HPDE6-E6E7 (cell line): ENCODE measurements around the gene SYNPO.

ENCODE experiments used
- DNase-seq: peaks from one replicate; pipeline ENCODE4 v3.0.0; 2011; ENCODE audit warnings: missing footprints; ENCODE audit errors: extremely low spot score

Gene SYNPO

DNA sequence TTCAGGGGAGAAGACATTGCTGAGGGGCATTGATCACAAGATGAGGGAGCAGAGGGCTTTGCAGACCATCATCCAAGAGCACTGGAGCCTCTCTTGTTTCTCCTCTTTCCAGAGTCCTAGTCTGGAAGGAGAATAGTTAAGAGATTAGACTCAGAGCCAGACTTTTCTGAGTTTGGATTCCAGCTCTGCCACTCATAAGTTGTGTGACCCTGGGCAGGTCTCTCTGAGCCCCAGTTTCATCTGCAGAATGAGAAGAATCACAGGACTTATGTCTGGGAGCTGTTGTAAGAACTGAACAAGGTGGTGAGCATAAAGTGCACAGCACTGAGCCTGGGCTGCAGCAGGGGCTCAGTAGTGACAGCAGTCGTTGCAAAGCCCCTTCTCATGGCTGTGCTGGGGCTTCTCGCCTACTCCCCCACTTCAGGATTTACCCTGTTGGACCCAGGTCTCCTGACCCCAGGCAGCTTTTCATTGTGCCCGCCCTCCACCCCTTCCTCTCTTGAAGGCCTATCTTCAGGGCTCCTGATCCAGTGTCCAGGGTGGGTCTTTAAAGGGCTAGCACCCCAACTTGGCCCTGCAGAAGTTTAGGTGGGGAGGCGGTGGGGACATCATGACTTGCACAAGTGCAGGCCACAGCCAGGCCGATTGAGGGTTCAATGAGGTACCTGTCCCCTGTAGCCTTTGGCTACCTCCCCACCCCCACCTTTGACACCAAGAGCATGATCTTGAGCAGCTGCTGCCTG lies 1.5 kb downstream of the SYNPO start:
- DNase-seq, result no peak

DNA sequence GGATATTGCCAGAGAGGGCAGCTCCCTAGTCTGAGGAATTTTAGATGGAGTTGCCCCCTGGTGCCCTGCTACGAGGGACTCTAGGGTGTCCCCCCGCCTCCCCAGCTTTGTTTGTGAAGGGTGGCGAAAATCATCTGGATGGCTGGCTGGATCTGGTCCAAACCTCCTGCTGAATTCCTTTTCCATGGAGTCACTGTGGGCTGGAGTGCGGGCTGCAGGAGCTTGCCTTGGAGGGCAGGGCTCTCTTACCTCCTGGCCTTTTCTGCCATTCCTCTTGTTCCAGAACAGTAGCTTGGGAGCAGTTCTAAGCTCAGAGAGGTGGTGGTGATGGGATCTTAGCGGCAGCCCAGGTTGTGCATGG lies 2.1 kb downstream of the SYNPO start:
- DNase-seq, result peak; percentile 81

DNA sequence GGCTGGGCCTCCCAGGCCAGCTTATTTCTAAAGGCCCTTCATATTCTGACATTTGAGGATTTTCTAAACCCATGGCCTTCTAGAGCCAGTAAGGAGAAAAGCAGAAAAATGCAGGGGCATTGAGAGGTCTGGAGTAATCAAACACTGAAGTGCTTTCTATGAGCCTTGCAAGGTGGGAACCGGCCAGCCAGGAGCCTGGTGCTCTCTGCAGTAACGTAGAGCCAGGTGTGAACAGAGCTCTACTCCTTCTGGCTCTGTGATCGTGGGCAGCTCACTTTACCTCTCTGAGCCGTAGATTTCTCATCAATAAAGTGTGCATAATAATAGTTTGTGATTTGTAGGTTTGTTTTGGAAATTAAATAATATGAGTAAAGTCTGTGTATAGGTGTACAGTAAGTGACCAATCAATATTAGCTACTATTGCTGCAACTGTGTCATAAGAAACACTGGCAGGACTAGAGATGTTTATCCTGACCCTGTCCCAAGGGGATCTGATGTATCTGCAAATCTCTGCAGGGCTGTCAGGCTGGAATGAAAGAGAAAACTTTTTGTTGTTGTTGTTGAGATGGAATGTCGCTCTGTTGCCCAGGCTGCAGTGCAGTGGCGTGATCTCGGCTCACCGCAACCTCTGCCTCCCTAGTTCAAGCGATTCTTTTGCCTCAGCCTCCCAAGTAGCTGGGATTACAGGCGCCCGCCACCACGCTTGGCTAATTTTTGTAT lies 2.7 kb downstream of the SYNPO start:
- no peak for DNase-seq

DNA sequence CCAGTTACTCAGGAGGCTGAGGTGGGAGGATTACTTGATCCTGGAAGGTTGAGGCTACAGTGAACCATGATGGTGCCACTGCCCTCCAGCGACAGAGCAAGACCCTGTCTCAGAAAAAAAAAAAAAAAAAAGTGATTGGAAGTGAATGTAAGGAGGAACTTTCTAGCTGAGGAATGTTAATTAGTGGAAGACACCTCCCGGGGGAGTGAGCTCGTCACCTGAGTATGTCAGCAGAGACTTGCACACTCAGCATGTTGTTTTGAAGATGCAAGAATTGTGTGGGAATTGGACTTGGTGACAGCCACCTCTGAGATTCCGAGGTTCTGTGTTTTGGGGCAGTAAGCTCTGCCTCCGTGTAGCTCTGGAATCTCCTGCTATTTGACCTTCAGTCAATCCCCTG lies 3.6 kb downstream of the SYNPO start:
- no peak for DNase-seq

DNA sequence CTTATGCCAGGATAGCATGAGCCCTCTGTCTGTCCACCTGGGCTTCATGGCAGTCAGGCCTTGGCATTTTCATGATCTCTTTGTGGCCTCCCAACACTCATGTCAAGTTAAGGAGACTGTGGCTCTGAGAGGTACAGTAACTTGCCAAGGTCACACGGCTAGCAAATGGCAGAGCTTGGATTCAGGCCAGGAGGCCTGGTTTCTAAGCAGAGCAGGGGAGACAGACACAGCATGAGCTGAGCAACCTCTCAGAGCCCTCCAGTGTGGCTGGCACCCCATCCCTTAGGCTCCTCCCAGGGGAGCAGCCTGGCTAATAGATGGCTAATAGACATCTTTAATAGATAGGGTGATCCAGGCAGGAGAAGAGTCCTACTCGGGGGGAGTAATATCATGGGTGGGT lies 4.1 kb downstream of the SYNPO start:
- no peak for DNase-seq

DNA sequence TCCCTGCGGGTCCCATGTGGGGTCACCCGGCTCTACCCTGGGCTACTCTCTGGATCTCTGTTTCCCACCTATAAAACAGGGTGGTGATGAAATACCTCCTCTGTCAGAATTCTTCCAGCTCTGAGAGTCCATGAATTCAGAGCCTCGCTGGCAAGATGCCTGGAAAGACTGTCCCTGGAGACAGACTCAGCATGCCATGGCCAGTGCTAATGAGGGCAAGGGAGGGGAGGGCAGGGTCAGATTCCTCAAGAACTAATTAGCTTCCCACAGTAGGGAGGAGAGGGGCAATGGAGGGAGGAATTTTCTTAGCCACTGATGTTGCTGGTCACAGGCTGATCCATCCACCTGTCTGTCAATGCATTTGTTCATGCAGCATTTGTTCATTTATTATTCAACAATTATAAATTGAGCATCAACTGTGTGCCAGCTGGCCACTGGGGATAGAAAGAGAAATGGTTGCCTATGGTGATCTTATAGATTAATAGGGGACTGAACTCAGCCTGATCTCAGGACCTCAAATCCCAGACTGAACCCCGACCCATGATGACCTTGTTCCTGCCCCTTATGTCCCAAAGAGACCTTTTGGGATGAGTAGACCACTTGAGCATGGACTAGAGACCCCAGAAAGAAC lies 4.7 kb downstream of the SYNPO start:
- DNase-seq, result no peak

DNA sequence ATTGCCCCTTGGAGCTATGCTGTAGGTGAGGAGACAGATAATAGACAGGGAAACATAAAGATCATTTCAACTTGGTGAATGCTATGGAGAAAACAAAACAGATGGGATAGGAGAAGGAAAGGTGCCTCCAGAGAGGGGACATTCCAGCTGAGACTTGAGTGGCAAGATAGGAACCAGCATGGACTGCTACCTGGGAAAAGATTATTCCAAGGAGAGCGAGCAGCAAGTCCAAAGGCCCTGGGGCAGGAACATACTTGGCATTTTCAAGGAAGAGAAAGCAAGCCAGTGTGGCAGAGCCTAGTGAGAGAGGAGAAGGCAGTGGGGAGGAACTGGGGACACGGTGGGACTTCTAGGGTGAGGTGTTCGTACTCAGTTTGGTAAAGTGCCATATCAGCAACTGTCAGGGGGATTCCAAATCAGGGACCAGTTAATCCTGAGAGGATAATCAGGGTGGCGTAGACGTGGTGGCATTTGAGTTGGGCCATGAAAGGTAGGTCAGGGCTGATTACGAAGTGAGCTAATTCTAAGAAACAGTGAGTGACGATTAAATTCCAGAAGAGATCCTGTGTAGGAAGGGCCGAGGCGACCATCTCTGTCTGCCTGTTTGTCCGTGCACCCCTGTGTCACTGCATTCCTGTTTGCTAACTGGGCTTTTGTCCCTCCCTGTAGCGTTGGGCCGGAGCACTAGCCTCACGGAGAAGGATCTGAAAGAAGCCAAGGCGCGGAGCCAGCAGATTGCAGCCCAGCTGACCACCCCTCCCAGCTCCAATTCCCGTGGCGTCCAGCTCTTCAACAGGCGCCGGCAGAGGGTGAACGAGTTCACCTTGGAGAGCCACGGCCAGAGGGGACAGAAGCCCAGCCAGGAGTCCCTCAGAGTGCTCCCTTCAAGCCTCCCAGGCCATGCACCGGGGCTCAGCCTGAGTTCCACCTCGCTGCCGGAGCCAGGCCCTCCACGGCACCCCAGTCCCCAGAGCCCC lies 7.1 kb downstream of the SYNPO start:
- no peak for DNase-seq

DNA sequence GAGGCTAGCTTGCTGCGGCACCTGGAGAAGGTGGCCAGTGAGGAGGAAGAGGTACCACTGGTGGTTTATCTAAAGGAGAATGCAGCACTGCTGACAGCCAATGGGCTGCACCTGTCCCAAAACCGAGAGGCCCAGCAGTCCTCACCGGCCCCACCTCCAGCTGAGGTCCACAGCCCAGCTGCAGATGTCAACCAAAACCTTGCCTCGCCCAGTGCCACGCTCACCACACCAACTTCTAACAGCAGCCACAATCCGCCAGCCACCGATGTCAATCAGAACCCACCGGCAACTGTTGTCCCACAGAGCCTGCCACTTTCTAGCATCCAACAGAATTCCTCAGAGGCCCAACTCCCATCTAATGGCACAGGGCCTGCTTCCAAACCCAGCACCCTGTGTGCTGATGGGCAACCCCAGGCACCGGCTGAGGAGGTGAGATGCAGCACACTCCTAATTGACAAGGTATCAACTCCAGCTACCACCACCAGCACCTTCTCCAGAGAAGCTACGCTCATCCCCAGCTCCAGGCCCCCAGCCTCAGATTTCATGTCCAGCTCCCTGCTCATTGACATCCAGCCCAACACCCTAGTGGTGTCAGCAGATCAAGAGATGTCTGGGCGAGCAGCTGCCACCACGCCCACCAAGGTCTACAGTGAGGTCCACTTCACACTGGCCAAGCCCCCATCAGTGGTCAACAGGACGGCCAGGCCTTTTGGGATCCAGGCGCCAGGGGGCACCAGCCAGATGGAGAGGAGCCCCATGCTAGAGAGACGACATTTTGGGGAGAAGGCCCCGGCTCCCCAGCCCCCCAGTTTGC lies 8.0 kb downstream of the SYNPO start:
- DNase-seq, result no peak

DNA sequence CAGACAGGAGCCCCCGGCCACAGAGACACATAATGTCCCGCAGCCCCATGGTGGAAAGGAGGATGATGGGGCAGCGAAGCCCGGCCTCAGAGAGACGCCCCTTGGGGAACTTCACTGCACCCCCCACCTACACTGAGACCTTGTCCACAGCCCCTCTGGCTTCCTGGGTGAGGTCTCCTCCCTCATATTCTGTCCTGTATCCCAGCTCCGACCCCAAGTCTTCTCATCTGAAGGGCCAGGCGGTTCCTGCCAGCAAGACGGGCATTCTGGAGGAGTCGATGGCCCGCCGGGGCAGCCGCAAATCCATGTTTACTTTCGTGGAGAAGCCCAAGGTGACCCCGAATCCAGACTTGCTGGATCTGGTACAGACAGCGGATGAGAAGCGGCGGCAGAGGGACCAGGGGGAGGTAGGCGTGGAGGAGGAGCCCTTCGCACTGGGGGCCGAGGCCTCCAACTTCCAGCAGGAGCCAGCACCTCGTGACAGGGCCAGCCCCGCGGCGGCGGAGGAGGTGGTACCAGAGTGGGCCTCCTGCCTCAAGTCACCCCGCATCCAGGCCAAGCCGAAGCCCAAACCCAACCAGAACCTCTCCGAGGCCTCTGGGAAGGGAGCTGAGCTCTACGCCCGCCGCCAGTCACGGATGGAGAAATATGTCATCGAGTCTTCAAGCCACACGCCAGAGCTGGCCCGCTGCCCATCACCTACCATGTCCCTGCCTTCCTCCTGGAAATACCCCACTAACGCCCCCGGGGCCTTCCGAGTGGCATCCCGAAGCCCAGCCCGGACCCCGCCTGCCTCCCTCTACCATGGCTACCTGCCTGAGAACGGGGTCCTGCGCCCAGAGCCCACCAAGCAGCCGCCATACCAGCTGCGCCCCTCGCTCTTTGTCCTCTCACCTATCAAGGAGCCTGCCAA lies 8.9 kb downstream of the SYNPO start:
- no peak for DNase-seq

DNA sequence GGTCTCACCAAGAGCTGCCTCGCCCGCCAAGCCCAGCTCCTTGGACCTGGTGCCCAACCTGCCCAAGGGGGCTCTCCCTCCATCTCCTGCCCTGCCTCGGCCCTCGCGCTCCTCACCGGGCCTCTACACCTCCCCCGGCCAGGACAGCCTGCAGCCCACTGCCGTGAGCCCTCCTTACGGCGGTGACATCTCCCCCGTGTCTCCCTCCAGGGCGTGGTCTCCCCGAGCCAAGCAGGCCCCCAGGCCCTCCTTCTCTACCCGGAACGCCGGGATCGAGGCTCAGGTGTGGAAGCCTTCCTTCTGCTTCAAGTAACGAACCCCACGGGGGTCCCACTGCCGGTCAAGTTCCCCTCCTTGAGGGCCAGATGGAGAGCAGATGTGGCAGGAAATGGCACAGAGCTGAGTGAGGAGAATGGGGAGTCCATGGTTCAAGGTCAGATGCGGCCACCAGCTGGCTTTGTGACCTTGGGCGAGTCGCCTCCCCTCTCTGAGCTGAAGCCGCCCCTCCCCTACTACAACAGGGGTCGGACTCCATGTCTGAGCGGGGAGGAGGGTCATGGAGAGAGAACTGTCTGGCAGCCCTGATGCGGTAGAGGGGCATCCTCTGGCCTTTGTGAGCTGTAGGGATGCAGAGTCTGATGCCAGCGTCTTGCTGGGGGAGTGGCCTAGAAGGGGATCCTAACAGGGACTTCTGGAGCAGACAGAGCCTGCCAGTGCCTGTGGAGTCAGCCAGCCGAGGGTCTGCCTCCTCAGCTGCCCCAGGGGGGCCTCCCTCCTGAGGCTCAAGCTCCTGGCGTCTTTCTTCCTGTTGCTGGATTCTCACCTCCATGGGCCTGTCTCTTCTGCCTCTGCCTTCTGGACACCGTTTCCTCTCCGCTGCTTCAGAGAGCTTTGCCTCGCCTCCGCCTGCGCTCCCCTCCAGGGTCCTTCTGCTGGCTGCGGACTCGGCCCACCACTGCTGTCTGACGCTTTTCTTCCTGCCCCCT lies 9.9 kb downstream of the SYNPO start:
- no peak for DNase-seq

DNA sequence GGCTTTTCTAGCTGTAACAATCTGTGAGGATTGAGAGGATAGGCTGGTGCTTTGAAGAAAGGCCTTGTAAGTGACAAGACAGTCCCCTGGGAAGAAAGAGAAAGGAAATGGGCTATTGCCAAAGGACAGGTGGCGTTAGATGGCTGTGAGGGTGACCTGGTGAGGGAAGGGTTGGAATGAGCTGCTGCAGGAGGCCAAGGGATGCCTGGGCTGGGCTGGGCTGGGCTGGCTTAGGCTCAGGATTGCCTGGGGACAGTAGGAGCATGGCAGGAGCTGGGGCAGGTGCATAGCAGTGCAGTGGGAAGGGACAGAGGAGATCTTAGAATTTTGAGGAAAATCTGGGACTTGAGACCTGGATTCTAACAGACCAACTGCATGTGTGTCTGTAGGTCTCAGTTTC lies 10.9 kb downstream of the SYNPO start:
- DNase-seq, result no peak

DNA sequence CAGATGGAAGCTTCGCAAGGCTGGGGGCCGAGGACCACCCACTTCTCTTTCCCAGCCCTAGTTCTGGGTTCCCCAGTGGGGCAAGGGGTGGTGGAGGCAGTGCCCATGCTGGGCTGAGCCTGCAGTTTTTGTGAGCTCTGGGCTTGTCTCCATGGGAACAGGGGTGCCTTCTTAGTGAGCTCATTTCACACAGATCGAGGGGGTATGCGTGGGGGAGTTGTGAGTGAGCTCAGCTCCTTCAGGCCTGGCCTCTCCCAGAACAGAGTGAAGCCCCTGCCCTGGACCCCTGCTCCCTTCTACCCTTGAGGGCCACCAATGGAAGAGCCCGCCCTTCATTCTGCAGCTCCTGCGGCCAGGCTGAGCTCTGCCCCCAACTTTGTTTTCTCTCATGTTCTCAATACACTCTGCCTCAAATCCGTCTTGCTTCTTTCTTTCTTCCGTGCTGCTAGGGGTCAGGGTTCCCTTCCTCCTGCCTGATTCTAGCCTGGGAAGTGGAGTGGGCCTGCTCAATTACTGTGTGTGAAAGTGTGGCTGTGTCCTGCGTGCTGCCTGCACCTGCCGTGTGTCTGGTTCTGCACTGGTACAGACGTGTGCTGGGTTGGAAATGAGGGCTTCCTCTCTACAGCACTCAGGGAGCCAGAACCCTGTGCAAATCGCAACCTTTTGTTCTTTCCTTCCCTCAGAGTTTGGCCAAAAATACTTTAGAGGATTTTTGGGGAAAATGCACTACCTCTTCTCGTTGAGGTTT lies 11.6 kb downstream of the SYNPO start:
- DNase-seq, result no peak

DNA sequence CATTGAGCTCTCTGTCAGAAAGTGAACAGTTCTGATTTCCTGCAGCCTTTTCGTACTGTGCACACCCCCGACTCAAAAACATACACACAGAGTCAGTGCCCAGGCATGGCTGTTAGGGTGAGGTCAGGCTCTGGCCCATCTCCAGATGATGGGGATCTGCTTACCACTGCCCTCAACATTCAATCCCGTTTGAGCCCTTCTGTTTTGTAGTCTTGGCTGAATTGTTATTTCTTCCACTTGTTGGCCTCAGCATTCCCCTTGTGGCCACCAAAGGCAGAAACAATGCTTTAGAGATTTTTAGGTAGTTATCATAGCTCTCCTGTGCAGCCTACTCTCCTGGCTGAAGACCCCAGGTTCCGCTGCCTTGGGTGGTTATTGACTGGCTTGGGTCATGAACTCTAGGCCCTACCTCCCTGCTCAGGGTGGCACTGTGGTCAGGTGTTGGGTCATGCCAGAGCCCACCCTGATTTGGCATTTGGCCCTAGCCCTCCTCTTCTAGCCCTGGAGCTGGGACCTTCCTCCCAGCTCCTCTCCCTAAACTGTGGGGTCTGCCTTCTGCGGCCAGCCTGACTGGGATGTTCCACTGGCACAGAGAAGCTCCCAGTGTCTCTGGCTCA lies 12.8 kb downstream of the SYNPO start:
- DNase-seq, result no peak

DNA sequence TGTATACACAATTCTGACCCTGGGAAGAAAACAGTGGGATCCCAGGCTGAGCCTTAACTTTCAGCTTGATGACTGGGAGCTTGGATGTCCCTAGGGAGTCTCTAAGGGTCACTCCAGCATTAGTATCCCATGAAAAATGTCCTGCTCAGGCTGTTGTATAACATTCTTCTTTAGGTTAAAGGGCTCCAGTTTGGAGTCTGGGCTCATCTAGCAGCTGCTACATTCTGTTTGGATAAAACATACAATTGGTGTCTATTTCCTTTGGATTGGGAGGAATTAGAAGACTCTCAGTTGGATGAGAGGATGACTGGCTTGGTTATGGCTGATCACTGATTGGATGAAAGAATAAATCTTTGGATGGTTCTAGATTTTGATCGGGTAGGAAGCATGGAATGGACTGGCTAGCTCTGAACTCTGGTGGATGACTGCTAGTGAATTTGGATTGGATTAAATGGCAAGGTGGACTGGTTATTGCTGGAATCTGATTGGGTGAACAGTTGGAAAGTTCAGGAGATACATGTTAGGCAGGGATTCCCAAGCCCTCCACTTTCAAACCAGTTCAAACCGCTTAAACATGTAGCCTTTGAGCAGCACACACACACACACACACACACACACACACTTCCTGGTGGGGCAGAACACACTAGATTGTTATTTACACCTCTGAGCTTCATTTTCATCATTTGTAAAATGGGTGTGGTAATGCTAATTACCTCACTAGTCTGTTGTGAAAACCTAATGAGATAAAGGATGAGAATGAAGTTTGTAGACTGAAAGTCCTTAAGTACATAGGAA lies 13.5 kb downstream of the SYNPO start:
- DNase-seq, result no peak

DNA sequence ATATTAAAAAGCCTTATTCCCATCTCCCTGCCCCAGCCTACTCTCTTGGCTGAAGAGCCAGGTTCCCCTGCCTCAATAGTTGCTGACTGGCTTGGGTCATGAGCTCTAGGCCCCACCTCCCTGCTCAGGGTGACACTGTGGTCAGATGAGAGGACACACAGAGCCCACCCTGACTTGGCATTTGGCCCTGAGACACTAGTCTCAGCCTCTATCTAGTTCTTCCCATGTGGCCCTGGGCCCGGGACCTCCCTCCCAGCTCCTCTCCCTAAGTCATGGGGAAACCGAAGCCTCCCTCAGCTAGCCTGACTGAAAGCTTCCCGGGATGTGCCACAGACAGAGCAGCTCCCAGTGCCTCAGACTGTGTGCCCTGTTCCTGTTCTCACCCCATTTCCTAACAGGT lies 14.8 kb downstream of the SYNPO start:
- no peak for DNase-seq

DNA sequence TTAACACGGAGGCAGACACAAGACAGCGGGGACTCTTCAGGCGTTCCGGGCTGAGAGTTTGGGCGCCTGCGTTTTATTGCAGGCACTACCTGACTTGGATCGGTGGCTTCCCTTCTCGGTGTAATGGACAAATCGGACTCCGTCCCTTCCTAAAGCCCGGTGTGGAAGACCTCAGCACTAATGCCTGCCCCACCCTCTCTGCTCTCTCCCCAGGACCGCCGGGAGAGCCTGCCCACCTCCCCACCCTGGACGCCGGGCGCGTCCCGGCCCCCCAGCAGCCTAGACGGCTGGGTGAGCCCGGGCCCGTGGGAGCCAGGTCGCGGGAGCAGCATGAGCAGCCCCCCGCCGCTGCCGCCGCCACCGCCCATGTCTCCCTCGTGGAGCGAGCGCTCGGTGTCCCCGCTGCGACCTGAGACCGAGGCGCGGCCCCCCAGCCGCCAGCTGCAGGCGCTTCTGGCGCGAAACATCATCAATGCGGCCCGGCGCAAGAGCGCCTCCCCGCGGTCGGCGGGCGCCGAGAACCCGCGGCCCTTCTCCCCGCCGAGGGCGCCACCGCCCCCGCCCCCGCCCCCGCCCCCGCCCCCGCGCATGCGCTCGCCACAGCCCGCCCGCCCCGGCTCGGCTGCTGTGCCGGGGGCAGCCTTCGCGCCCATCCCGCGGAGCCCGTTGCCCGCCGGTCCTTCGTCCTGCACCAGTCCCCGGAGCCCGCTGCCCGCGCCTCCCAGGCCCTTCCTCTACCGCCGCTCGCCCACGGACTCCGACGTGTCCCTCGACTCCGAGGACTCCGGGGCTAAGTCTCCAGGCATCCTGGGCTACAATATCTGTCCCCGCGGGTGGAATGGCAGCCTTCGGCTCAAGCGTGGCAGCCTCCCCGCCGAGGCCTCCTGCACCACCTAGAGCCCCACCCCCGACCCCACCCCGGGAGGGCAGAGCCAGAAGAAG lies 16.0 kb downstream of the SYNPO start:
- peak; percentile 78 for DNase-seq
